Neural cell (in vitro differentiated cells): ENCODE data around the gene TRIM62. TPM values are rescaled to one million over a fixed set of nuclear protein-coding genes. Genes with fewer than 3 reads are reported as not detected.

ENCODE experiments used
- H2AFZ ChIP-seq: fragments of 200-600, 300-800 bp; sonication (generic), shearing (Covaris generic); 2 replicates; pipeline ENCODE4 v1.6.0; 2014; ENCODE audit warnings: low read depth, mild to moderate bottlenecking, antibody characterized with exemption, low read length, moderate library complexity
- H3F3A ChIP-seq: fragments of 200-600 bp; shearing (Covaris generic); 2 replicates; pipeline ENCODE4 v1.6.1; 2016; ENCODE audit warnings: mild to moderate bottlenecking, moderate library complexity, mixed read lengths, antibody characterized with exemption, low read length; ENCODE audit not compliant: insufficient read depth, poor library complexity, severe bottlenecking
- H3K27ac ChIP-seq: fragments of 200-600, 300-800 bp; sonication (generic), shearing (Covaris generic); 2 replicates; pipeline ENCODE4 v1.5.1; 2014; ENCODE audit warnings: mild to moderate bottlenecking, low read length, moderate library complexity
- H3K27me3 ChIP-seq: fragments of 300-800, 200-600 bp; sonication (generic), shearing (Covaris generic); 2 replicates; pipeline ENCODE4 v1.6.0; 2014; ENCODE audit warnings: mild to moderate bottlenecking, low read depth, low read length, moderate library complexity; ENCODE audit not compliant: insufficient read depth
- H3K36me3 ChIP-seq: fragments of 300-800, 200-600 bp; sonication (generic), shearing (Covaris generic); 2 replicates; pipeline ENCODE4 v1.5.1; 2014; ENCODE audit warnings: mild to moderate bottlenecking, antibody characterized with exemption, low read length, moderate library complexity; ENCODE audit not compliant: insufficient read depth
- H3K4me2 ChIP-seq: fragments of 300-800, 200-600 bp; sonication (generic), shearing (Covaris generic); 2 replicates; pipeline ENCODE4 v1.6.0; 2014; ENCODE audit warnings: mild to moderate bottlenecking, low read length
- H3K4me3 ChIP-seq: fragments of 300-800, 200-600 bp; sonication (generic), shearing (Covaris generic); 2 replicates; pipeline ENCODE4 v1.5.1; 2014; ENCODE audit warnings: mild to moderate bottlenecking, low read length, moderate library complexity
- H3K79me2 ChIP-seq: fragments of 200-600 bp; shearing (Covaris generic); replicated peaks from 2 replicates; pipeline ENCODE4 v1.6.0; 2014; ENCODE audit warnings: mild to moderate bottlenecking, low read length, moderate library complexity; ENCODE audit not compliant: insufficient read depth
- H3K9ac ChIP-seq: fragments of 300-800, 200-600 bp; sonication (generic), shearing (Covaris generic); 2 replicates; pipeline ENCODE4 v1.6.1; 2016; ENCODE audit warnings: mild to moderate bottlenecking, low read length, mixed read lengths
- H3K9me2 ChIP-seq: fragments of 200-600 bp; shearing (Covaris generic); 2 replicates; pipeline ENCODE4 v1.6.1; 2016; ENCODE audit warnings: mild to moderate bottlenecking, low read length, mixed read lengths; ENCODE audit not compliant: insufficient read depth
- H3K9me3 ChIP-seq: fragments of 200-600, 300-800 bp; sonication (generic), shearing (Covaris generic); 2 replicates; pipeline ENCODE4 v1.6.1; 2016; ENCODE audit warnings: mild to moderate bottlenecking, mixed run types, low read length, moderate library complexity, mixed read lengths
- H4K20me1 ChIP-seq: fragments of 200-600 bp; shearing (Covaris generic); 2 replicates; pipeline ENCODE4 v1.6.1; 2016; ENCODE audit warnings: mild to moderate bottlenecking, mixed run types; ENCODE audit not compliant: insufficient read depth
- CTCF ChIP-seq: fragments of 450-650 bp; IDR thresholded peaks from 2 replicates; pipeline ENCODE4 v1.5.1; 2014; ENCODE audit warnings: antibody characterized with exemption, mild to moderate bottlenecking, moderate library complexity; ENCODE audit not compliant: poor library complexity, severe bottlenecking
- EP300 ChIP-seq: fragments of 450-650 bp; conservative IDR thresholded peaks from 2 replicates; pipeline ENCODE4 v1.6.1; 2014; ENCODE audit warnings: antibody characterized with exemption, mild to moderate bottlenecking, moderate library complexity; ENCODE audit not compliant: poor library complexity, severe bottlenecking
- EZH2 ChIP-seq: fragments of 200-600, 300-800 bp; shearing (Covaris generic), sonication (generic); IDR thresholded peaks from 2 replicates; pipeline ENCODE4 v1.6.1; 2014; ENCODE audit warnings: antibody characterized with exemption, low read length, borderline replicate concordance, mild to moderate bottlenecking; ENCODE audit not compliant: insufficient read depth, poor library complexity, severe bottlenecking
- MXI1 ChIP-seq: fragments of 450-650 bp; conservative IDR thresholded peaks from 2 replicates; pipeline ENCODE4 v1.6.1; 2014; ENCODE audit warnings: antibody characterized with exemption, mild to moderate bottlenecking; ENCODE audit not compliant: poor library complexity, severe bottlenecking
- POLR2AphosphoS5 ChIP-seq: IDR thresholded peaks from 2 replicates; pipeline ENCODE4 v1.6.1; 2012
- RAD21 ChIP-seq: fragments of 450-650 bp; conservative IDR thresholded peaks from 2 replicates; pipeline ENCODE4 v1.6.1; 2014; ENCODE audit warnings: antibody characterized with exemption, mild to moderate bottlenecking, moderate library complexity
- REST ChIP-seq: IDR thresholded peaks from 2 replicates; pipeline ENCODE4 v1.6.1; 2012; ENCODE audit warnings: borderline replicate concordance
- SMC3 ChIP-seq: fragments of 450-650 bp; conservative IDR thresholded peaks from 2 replicates; pipeline ENCODE4 v1.6.1; 2014; ENCODE audit warnings: antibody characterized with exemption, mild to moderate bottlenecking, moderate library complexity; ENCODE audit not compliant: poor library complexity
- TAF1 ChIP-seq: IDR thresholded peaks from 2 replicates; pipeline ENCODE4 v1.6.1; 2012; ENCODE audit warnings: low read depth
- polyA plus RNA-seq: library from polyadenylated mRNA; depleted of rRNA; stranded (reverse); fragments of >200 nt; gene quantifications from 2 replicates; pipeline ENCODE4 v1.2.3, GENCODE V29; 2014

The TRIM62 gene
- polyA plus RNA-seq, 1 donor from 2014 or later: 4.3 TPM

GRCh38 chr1:33190701-33191100, 8.9 kb upstream of the TRIM62 start:
- peak overlapping the region; percentile 41 for H3K4me3 ChIP-seq
- no peaks in the 10 kb centered on the region for H3F3A ChIP-seq
- H3K9me3 ChIP-seq: no peaks in the 10 kb centered on the region
- H3K4me2 ChIP-seq: no peak overlapping the region
- no peaks in the 10 kb centered on the region for H4K20me1 ChIP-seq
- no peaks in the 10 kb centered on the region for H3K36me3 ChIP-seq
- H3K9me2 ChIP-seq: no peaks in the 10 kb centered on the region
- H3K79me2 ChIP-seq: no peaks in the 10 kb centered on the region
- H3K9ac ChIP-seq: no peak overlapping the region
- no peak overlapping the region for H2AFZ ChIP-seq
- H3K27me3 ChIP-seq: no peaks in the 10 kb centered on the region
- TF ChIP-seq MXI1 (no peak), CTCF (no peak), RAD21 (no peak), TAF1 (no peak), SMC3 (no peak), POLR2AphosphoS5 (no peak), EP300 (peak; percentile 19), EZH2 (no peak), REST (peak; percentile 42)
- peak overlapping the region; percentile 32 for H3K27ac ChIP-seq

- H3K79me2 ChIP-seq: no peaks in the 10 kb centered on the region
- H3F3A ChIP-seq: no peaks in the 10 kb centered on the region
- H3K9me2 ChIP-seq: no peaks in the 10 kb centered on the region
- no peaks in the 10 kb centered on the region for H3K36me3 ChIP-seq
- H3K9me3 ChIP-seq: no peaks in the 10 kb centered on the region
- no peaks in the 10 kb centered on the region for H3K27me3 ChIP-seq
- TF ChIP-seq POLR2AphosphoS5: no peak
- TF ChIP-seq MXI1: no peak
- TF ChIP-seq EP300: no peak
- no peak for TF ChIP-seq TAF1
- TF ChIP-seq CTCF: no peak
- no peak for TF ChIP-seq RAD21
- H3K4me3 ChIP-seq: no peak overlapping the region
- no peak overlapping the region for H3K9ac ChIP-seq
- no peak overlapping the region for H3K4me2 ChIP-seq
- H2AFZ ChIP-seq: no peak overlapping the region
- no peaks in the 10 kb centered on the region for H4K20me1 ChIP-seq
- no peak overlapping the region for H3K27ac ChIP-seq
These were observed 6.9 kb upstream of the TRIM62 start for GRCh38 chr1:33188572-33189275.
